GM21723 (cell line): ENCODE results near the gene ABHD3.
"Not testable (repeated sequence)": the region's sequence is repeated elsewhere in the genome, so short reads cannot be mapped to it uniquely, and the experiment has no call there.

ENCODE experiments used
- ATAC-seq: cut with Tn5 transposase; IDR thresholded peaks from one replicate; pipeline ENCODE4 v1.9.1; 2021; ENCODE audit warnings: mild to moderate bottlenecking, moderate library complexity; ENCODE audit not compliant: unreplicated experiment

ABHD3 gene

DNA sequence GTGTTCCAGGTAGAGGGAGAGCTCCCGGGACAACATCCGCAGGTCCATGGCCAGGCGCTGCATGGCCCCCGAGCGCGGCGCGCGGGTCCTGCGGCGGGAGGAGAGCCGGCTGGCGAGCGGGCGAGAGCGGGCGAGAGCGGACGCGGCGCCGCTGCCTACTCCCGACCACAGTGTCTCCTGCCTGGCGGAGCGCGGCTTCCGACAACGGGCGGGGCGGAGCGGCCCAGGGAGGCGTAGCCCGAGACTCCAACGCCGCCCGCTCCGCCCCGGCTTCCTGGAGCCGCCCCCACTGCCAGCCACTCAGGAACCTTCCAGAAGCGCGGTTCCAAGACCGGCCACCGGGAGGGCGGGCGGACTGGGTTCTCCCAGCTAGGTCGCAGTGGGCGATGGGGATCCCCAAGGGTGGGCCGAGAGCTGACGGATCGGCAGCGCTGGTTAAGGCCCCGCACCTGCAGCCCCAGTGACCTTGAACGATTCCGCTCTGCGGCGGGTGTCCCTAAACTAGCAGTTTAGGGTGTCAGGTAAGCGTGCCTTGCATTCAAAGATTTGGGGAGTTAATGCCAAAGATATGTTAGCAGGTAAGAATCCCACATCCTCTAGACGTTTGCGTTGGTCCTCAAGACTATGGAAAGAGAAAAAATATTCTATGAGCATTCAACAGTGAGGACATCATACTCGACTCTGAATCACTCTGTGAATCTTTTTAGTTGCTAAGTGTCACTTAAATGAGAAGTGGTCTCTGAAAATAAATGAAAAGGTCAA, at the start of gene ABHD3:
TSS of gene ABHD3 (minus strand) at position 172 of the 762 bp plus-strand sequence. CDS start at position 63, 109 bp downstream.
- ATAC-seq, result peak; percentile 94

DNA sequence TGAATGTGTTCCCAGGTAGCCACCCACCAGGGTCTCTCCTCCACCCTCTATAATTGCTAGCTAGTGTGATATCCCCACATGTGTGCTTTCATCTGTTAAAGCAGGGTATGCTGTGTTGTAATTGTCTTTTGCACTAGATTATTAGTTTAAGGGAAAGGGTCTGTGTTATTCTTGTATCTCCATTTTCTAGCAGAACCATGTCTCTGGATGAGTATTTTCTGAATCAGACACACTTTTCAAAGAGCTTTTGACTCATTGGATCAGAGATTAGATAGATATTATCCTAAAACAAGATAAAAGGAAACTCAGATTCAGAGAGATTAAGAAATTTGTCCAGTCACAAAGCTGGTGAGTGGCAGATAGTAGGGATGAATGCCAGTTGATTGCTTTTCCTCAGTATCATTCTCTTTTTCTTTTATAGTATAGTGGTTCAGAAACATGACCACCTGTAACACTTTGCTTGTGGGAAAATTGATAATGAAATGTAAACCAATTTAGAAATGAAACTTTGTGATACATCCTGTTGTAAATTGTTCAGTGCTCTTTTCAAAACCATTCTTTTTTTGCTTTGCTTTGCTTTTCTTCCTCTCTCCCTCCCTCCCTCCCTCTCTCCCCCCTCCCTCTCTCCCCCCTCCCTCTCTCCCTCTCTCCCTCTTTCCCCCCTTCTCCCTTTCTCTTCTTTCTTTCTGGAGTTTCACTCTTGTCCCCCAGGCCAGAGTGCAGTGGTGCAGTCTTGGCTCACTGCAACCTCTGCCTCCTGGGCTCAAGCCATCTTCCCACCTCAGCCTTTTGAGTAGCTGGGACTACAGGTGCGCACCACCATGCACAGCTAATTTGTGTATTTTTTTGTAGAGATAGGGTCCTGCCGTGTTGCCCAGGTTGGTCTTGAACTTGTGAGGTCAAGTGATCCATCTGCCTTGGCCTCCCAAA, 43.5 kb upstream of the ABHD3 start:
- no peak for ATAC-seq

DNA sequence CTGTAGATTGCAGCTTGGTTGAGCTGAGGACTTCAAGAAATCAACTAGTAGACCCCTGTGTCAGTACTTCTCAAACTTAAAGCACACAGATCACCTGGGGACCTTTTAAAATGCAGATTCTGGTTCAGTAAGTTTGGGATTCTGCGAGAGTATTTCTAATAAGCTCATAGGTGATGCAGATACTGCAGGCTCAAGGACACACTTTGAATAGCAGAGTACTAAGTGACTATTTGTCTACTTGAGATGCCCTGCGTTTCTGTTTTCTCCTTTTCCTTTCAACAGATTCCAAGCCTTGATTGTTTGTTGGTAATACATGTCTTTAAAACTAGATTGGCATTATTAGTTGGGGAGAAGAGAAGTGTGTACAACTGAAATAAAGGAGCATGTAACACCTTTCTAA, 42.7 kb upstream of the ABHD3 start:
- no peak for ATAC-seq

GRCh38 chr18:21745231-21745630, 40.7 kb upstream of the ABHD3 start:
- no peak for ATAC-seq

GRCh38 chr18:21743166-21743832, 38.7 kb upstream of the ABHD3 start:
- no peak for ATAC-seq

- no peak for ATAC-seq
Observed at GRCh38 chr18:21742315-21742687, 37.7 kb upstream of the ABHD3 start.

DNA sequence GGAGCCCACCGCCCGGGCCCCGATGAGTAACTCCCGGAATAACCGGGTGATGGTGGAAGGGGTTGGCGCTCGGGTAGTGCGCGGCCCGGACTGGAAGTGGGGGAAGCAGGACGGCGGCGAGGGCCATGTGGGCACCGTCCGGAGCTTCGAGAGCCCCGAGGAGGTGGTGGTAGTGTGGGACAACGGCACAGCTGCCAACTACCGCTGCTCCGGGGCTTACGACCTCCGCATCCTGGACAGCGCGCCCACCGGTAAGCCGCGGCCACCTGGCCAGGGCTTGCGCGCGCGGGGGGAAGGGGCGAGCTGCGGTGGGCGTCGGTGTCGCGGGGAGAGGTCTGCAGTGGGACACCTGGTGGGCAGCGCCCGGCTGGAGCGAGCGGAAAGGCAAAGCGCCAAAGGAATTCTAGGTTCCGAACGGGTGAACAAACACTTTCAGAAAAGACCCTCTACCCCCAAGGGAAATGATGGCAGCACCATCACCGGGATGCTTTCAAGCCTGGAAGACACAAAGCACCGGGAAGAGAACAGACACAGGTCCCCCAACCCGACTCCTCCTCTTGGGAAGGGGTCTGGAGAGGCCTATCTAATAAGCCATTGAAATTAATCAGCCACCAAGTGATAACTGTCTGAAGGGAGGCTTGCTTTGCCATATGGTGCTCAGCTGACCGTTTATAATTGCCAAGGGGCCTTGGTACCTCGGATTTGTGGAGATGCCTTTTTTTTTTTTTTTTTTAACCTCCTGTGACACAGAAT, 37.2 kb upstream of the ABHD3 start:
- ATAC-seq, result peak; percentile 13

DNA sequence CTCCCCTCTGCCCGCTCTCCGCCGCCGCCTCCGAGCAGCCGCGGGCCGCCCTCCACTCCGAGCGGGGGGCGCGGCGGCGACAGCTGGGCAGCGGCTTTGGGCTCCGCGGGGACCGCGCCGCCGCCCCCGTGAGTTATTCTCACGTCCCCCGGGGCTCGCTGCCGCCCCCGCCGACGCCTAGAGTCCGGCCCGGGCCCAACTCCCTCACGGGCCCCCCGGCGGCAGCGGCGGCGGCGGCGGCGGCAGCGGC, 36.7 kb upstream of the ABHD3 start:
- ATAC-seq, result no peak

GRCh38 chr18:21740538-21741311, 36.2 kb upstream of the ABHD3 start, which contains the start of gene MIB1:
Gene MIB1, plus strand, starts transcription at chr18:21740792. Its CDS starts 792 bp downstream, at chr18:21741584.
- peak; percentile 96 for ATAC-seq

DNA sequence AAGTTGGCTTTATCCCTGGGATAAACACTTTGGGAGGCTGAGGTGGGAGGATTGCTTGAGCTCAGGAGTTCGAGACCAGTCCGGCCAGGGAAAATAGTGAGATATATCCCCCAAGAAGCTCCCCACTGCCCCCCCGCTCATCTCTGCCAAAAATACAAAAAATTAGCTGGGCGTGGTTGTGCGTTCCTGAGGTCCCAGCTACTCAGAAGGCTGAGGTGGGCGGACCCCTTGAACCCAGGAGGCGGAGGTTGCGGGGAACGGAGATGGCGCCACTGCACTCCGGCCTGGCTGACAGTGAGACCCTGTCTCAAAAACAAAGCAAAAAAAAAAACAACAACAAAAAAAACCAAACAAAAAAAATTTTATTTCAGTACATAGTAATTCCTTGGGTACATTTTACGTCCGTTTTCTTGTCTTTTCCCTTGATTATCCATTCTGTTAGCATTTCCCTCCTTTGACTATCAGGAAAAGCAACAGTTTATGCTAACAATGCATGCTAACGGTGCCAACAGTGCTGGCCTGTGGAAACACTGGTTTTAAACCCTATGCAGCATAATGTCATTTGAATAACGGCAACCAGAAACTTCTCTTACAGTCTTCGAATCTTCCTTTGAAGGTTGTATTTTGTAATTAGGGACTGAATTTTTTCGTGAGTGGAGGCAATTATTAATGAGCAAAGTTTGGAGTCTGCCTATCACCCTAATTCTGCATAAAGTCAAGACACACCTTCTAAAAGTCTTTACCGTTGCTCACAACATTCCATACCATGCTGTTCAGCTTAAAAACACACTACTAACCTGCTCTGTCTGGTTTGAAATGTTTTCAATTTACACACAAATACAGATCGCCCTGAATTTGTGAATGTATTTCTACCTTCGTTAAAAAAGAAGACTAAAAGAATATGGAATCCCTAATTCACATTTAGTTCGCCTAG, 35.3 kb upstream of the ABHD3 start:
- peak; percentile 21 for ATAC-seq

DNA sequence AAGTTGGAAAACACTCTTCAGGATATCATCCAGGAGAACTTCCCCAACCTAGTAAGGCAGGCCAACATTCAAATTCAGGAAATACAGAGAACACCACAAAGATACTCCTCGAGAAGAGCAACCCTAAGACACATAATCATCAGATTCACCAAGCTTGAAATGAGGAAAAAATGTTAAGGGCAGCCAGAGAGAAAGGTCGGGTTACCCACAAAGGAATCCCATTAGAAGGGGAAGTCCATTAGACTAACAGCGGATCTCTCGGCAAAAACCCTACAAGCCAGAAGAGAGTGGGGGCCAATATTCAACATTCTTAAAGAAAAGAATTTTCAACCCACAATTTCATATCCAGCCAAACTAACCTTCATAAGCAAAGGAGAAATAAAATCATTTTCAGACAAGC, 32.4 kb upstream of the ABHD3 start:
- not testable (repeated sequence) for ATAC-seq

DNA sequence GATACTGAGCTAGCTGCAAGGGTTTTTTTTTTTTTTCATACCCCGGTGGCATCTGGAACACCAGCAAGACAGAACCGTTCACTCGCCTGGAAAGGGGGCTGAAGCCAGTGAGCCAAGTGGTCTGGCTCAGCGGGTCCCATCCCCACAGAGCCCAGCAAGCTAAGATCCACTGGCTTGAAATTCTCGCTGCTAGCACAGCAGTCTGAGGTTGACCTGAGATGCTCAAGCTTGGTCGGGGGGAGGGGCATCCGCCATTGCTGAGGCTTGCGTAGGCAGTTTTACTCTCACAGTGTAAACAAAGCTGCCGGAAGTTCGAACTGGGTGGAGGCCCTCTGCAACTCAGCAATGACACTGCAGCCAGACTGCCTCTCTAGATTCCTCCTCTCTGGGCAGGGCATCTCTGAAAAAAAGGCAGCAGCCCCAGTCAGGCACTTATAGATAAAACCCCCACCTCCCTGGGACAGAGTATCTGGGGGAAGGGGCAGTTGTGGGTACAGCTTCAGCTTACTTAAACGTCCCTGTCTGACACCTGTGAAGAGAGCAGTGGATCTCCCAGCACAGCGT, 31.0 kb upstream of the ABHD3 start:
- no peak for ATAC-seq

- ATAC-seq, result no peak
Observed at GRCh38 chr18:21733011-21733410, 28.4 kb upstream of the ABHD3 start.

DNA sequence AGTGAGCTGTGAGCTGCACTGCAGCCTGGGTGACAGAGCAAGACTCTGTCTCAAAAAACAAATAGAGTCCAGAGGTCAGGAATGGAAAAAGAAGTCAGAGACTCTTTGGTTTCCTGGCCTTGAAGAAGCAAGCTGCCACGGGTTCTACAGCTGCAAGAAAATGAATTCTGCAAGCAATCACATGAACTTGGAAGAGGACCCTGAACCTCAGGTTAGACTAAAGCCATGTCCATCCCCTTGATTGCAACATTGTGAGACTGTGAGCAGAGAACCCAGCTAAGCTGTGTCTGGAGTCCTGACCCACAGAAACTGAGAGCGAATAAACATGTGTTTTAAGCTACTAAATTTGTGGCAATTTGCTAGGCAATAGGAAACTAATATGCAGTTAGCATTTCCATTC, 23.1 kb upstream of the ABHD3 start:
- ATAC-seq, result no peak

GRCh38 chr18:21725201-21725600, 20.6 kb upstream of the ABHD3 start:
- ATAC-seq, result no peak

DNA sequence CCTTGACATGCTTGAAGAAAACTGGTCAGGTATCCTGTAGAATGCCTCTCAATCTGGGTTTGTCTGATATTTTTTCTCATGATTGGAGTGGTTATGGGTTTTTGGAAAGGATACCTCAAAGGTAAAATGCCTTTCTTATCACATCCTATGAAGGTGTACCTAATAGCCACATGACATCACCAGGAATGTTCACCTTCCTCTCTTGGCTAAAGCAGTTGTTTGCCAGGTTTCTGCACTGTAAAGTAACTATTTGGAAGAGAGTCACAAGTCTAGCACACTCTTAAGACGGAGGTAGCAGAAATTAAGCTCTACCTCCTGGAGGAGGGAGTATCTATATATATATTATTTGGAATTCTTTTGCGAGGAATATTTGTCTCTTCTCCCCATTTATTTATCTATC, 18.1 kb upstream of the ABHD3 start:
- no peak for ATAC-seq

DNA sequence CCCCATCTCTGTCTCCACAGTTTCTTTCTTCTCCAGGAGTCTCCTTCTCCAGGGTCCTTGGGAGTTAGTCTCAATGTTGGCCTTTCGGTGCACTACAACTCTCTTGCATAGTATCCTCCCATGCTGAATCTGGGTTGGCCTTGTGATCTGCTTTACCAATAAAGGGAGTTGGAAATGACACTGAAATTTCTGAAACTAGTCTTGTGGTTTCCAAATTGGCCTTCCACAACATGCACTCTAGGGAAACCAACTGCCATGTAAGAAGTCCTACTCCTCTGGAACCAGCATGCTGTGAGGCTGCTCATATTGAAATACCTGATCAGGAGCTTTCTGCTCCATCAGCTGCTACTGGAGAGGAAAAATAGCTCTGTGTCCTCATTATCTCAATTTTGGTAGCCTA, 9.9 kb upstream of the ABHD3 start:
- ATAC-seq, result no peak

GRCh38 chr18:21707130-21707529, 2.6 kb upstream of the ABHD3 start:
- not testable (repeated sequence) for ATAC-seq

GRCh38 chr18:21706386-21706865, 1.9 kb upstream of the ABHD3 start:
- no peak for ATAC-seq
